H9 (cell line): ENCODE data around the gene ENPP5. TPM values are rescaled to one million over a fixed set of nuclear protein-coding genes. Genes with fewer than 3 reads are reported as not detected.

Experiments used
- DNase-seq: peaks from one replicate; pipeline ENCODE4 v3.0.0-alpha.2; 2017
- H2AFZ ChIP-seq: one replicate; pipeline ENCODE4 v1.6.1; 2013; ENCODE audit warnings: mild to moderate bottlenecking, low read length, control low read depth, moderate library complexity
- H2AK5ac ChIP-seq: 2 replicates; pipeline ENCODE4 v1.6.1; 2013; ENCODE audit warnings: low read length, control low read depth, mixed read lengths; ENCODE audit not compliant: insufficient read length
- H2BK120ac ChIP-seq: one replicate; pipeline ENCODE4 v1.6.1; 2013; ENCODE audit warnings: low read depth, mild to moderate bottlenecking, low read length, control low read depth, inconsistent platforms; ENCODE audit not compliant: poor library complexity, severe bottlenecking
- H2BK12ac ChIP-seq: 2 replicates; pipeline ENCODE4 v1.6.1; 2013; ENCODE audit warnings: low read length, control low read depth, mixed read lengths, low read depth; ENCODE audit not compliant: insufficient read length
- H2BK15ac ChIP-seq: 2 replicates; pipeline ENCODE4 v1.6.1; 2013; ENCODE audit warnings: low read depth, low read length, control low read depth
- H2BK20ac ChIP-seq: one replicate; pipeline ENCODE4 v1.6.1; 2013; ENCODE audit warnings: low read depth, mild to moderate bottlenecking, low read length, control low read depth, inconsistent platforms; ENCODE audit not compliant: poor library complexity, severe bottlenecking
- H2BK5ac ChIP-seq: 2 replicates; pipeline ENCODE4 v1.6.1; 2013; ENCODE audit warnings: low read length, control low read depth, mixed read lengths; ENCODE audit not compliant: insufficient read length
- H3K14ac ChIP-seq: 2 replicates; pipeline ENCODE4 v1.6.1; 2013; ENCODE audit warnings: low read length, control low read depth; ENCODE audit not compliant: insufficient read depth
- H3K18ac ChIP-seq: 2 replicates; pipeline ENCODE4 v1.6.1; 2013; ENCODE audit warnings: low read depth, mild to moderate bottlenecking, mixed read lengths, low read length, control low read depth; ENCODE audit not compliant: insufficient read length
- H3K23ac ChIP-seq: 2 replicates; pipeline ENCODE4 v1.6.1; 2013; ENCODE audit warnings: low read length, control low read depth, mixed read lengths, low read depth; ENCODE audit not compliant: insufficient read length
- H3K23me2 ChIP-seq: 2 replicates; pipeline ENCODE4 v1.6.1; 2013; ENCODE audit warnings: low read depth, mild to moderate bottlenecking, mixed read lengths, low read length, control low read depth; ENCODE audit not compliant: insufficient read length, poor library complexity, severe bottlenecking
- H3K27ac ChIP-seq: 2 replicates; pipeline ENCODE4 v1.5.1; 2013; ENCODE audit warnings: low read length, control low read depth, mixed read lengths, low read depth; ENCODE audit not compliant: insufficient read length
- H3K27me3 ChIP-seq: 2 replicates; pipeline ENCODE4 v1.6.1; 2013; ENCODE audit warnings: low read length, control low read depth, inconsistent platforms; ENCODE audit not compliant: insufficient read depth
- H3K4ac ChIP-seq: 2 replicates; pipeline ENCODE4 v1.6.1; 2013; ENCODE audit warnings: low read depth, mild to moderate bottlenecking, control low read depth, inconsistent platforms, low read length, moderate library complexity
- H3K4me1 ChIP-seq: 2 replicates; pipeline ENCODE4 v1.6.1; 2013; ENCODE audit warnings: low read length, control low read depth, inconsistent platforms; ENCODE audit not compliant: insufficient read depth
- H3K4me2 ChIP-seq: 2 replicates; pipeline ENCODE4 v1.6.1; 2013; ENCODE audit warnings: low read length, control low read depth, mixed read lengths; ENCODE audit not compliant: insufficient read length, insufficient read depth
- H3K56ac ChIP-seq: 2 replicates; pipeline ENCODE4 v1.6.1; 2013; ENCODE audit warnings: low read depth, mild to moderate bottlenecking, mixed read lengths, low read length, control low read depth; ENCODE audit not compliant: insufficient read length
- H3K79me1 ChIP-seq: 2 replicates; pipeline ENCODE4 v1.6.1; 2013; ENCODE audit warnings: low read depth, mild to moderate bottlenecking, moderate library complexity, low read length, control low read depth, inconsistent platforms; ENCODE audit not compliant: insufficient read depth, poor library complexity, severe bottlenecking
- H3K79me2 ChIP-seq: 2 replicates; pipeline ENCODE4 v1.6.1; 2013; ENCODE audit warnings: low read length, control low read depth, inconsistent platforms; ENCODE audit not compliant: insufficient read depth
- H3K9ac ChIP-seq: 2 replicates; pipeline ENCODE4 v1.6.1; 2013; ENCODE audit warnings: low read length, control low read depth, mixed read lengths; ENCODE audit not compliant: insufficient read length; ENCODE audit errors: extremely low read depth
- H3K9me3 ChIP-seq: one replicate; pipeline ENCODE4 v1.6.1; 2013; ENCODE audit warnings: low read depth, low read length, inconsistent platforms; ENCODE audit not compliant: control insufficient read depth
- H3T11ph ChIP-seq: one replicate; pipeline ENCODE4 v1.6.1; 2013; ENCODE audit warnings: mild to moderate bottlenecking, low read length, control low read depth, inconsistent platforms
- H4K20me1 ChIP-seq: one replicate; pipeline ENCODE4 v1.6.1; 2013; ENCODE audit not compliant: control insufficient read depth, insufficient read length, insufficient read depth
- H4K5ac ChIP-seq: 2 replicates; pipeline ENCODE4 v1.6.1; 2013; ENCODE audit warnings: low read depth, mild to moderate bottlenecking, mixed read lengths, low read length, control low read depth; ENCODE audit not compliant: insufficient read length
- H4K8ac ChIP-seq: replicated peaks from 2 replicates; pipeline ENCODE4 v1.6.1; 2013; ENCODE audit warnings: low read length, control low read depth, mixed read lengths, low read depth; ENCODE audit not compliant: insufficient read length
- H4K91ac ChIP-seq: 2 replicates; pipeline ENCODE4 v1.6.1; 2013; ENCODE audit warnings: low read depth, mild to moderate bottlenecking, moderate library complexity, mixed read lengths, low read length, control low read depth; ENCODE audit not compliant: insufficient read length
- H3K27ac Mint-ChIP-seq, 3 experiments: 2 replicates in 2 of 3; 3 replicates in 1 of 3; pipeline ENCODE4 v1.8.0; 2020 to 2021; ENCODE audit warnings: mixed read lengths in 3 of 3, mild to moderate bottlenecking in 1 of 3, moderate library complexity in 1 of 3
- H3K27me3 Mint-ChIP-seq: 2 replicates; pipeline ENCODE4 v1.8.0; 2021; ENCODE audit warnings: low read depth, mild to moderate bottlenecking, moderate library complexity, mixed read lengths
- H3K36me3 Mint-ChIP-seq, 3 experiments: 2 replicates in 2 of 3; 3 replicates in 1 of 3; pipeline ENCODE4 v1.8.0; 2020 to 2021; ENCODE audit warnings: low read depth in 3 of 3, mixed read lengths in 3 of 3; ENCODE audit not compliant: insufficient read depth in 1 of 3
- H3K4me1 Mint-ChIP-seq, 2 experiments: 2 replicates each; pipeline ENCODE4 v1.8.0; 2020; ENCODE audit warnings: mixed read lengths in 2 of 2
- H3K4me3 Mint-ChIP-seq, 2 experiments: 2 replicates in 1 of 2; 3 replicates in 1 of 2; pipeline ENCODE4 v1.8.0; 2020 to 2021; ENCODE audit warnings: mild to moderate bottlenecking in 2 of 2, mixed read lengths in 2 of 2, moderate library complexity in 1 of 2
- H3K9me3 Mint-ChIP-seq, 2 experiments: 2 replicates in 1 of 2; 3 replicates in 1 of 2; pipeline ENCODE4 v1.8.0; 2020; ENCODE audit warnings: mild to moderate bottlenecking in 2 of 2, mixed read lengths in 2 of 2, moderate library complexity in 1 of 2
- CTCF ChIP-seq: fragments of 200-600 bp; sonication (generic); conservative IDR thresholded peaks from 3 replicates; pipeline ENCODE4 v1.8.0; 2021; ENCODE audit warnings: antibody characterized with exemption, mild to moderate bottlenecking
- WGBS: extraction: QIAGEN DNeasy Blood & Tissue Kit; methylation state at CpG from one replicate; pipeline ENCODE4 v1.1.7; 2013; ENCODE audit warnings: missing lambda C conversion rate, low lambda C conversion rate, mixed read lengths; ENCODE audit not compliant: insufficient read length; ENCODE audit errors: extremely low coverage; 5-methylcytosine and 5-hydroxymethylcytosine counted together
- total RNA-seq: library from RNA; stranded (reverse); gene quantifications from 2 replicates; pipeline ENCODE4 v1.2.1, GENCODE V29; 2021

The ENPP5 gene
- total RNA-seq, 1 experiment from 2014 or later: 4.6 TPM

- H3K9ac ChIP-seq: no peak overlapping the region
- H3K27ac ChIP-seq: no peak overlapping the region
- H4K91ac ChIP-seq: no peak overlapping the region
- H2BK20ac ChIP-seq: no peak overlapping the region
- no peak overlapping the region for H2BK12ac ChIP-seq
- no peaks in the 10 kb centered on the region for H3K79me1 ChIP-seq
- TF ChIP-seq CTCF: no peak
- Mint-ChIP-seq H3K27ac (no peak overlapping the region), H3K4me3 (no peak overlapping the region), H3K4me1 (no peaks in the 10 kb centered on the region), H3K36me3 (no peaks in the 10 kb centered on the region), H3K27me3 (no peaks in the 10 kb centered on the region; the same call in none of the 2 replicates), H3K9me3 (peaks cover 0 to 3% of the 10 kb centered on the region in 2 experiments; a peak in 2 of 5 replicates)
- H3T11ph ChIP-seq: no peak overlapping the region
- no peaks in the 10 kb centered on the region for H3K9me3 ChIP-seq
- no peak overlapping the region for H3K56ac ChIP-seq
- H2BK15ac ChIP-seq: no peak overlapping the region
- H2AK5ac ChIP-seq: no peak overlapping the region
- H4K20me1 ChIP-seq: no peaks in the 10 kb centered on the region
- no peak overlapping the region for H4K8ac ChIP-seq
- H2BK5ac ChIP-seq: no peak overlapping the region
- H4K5ac ChIP-seq: no peak overlapping the region
- H3K4me1 ChIP-seq: no peaks in the 10 kb centered on the region
- H2BK120ac ChIP-seq: no peak overlapping the region
- no CpG with 5 or more reads among the region's 4 CpGs for WGBS
- H3K4ac ChIP-seq: no peak overlapping the region
- H3K23me2 ChIP-seq: no peaks in the 10 kb centered on the region
- H3K23ac ChIP-seq: no peak overlapping the region
- no peak overlapping the region for H3K4me2 ChIP-seq
- no peak for DNase-seq
- no peak overlapping the region for H2AFZ ChIP-seq
- H3K27me3 ChIP-seq: no peaks in the 10 kb centered on the region
- H3K14ac ChIP-seq: no peak overlapping the region
- no peaks in the 10 kb centered on the region for H3K79me2 ChIP-seq
- H3K18ac ChIP-seq: no peak overlapping the region
Measured at GRCh38 chr6:46189726-46190125, 18.9 kb upstream of the ENPP5 start.
